ENCODE measurements around the gene BBS4.

BBS4 gene

GRCh38 chr15:72766780-72767179 is 80.8 kb downstream of the BBS4 start:
- no peak for DNase-seq

DNA sequence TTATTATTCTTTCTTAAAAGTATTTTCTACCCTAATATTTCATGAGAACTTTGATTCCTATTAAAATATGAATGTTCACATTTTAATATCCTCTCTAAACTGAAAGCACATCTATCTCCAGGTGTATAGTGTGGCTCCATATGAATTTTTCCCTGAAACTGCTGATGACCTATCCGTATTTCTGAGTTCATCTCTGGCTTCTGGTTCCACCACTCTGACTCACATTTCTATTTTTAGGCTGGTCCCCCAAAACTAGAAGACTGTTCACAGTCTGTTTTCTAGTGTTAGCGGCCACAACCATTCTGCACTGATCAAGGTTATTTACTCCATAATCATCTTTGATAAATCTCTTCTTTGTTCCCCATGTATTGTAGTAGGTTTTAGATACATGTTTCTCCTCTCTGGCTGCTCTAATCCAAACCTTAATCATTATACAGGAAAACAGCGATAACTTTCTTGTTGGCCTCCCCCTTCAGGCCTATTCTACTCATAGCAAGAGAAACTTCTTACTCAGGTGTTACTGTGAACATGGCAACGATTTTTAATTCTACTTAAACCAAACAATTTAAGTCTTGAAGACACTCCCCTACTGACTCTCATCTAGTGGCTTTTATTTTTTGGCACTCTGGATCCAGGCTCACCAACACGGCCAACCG is 84.8 kb downstream of the BBS4 start:
- no peak for DNase-seq

GRCh38 chr15:72771329-72771725 is 85.3 kb downstream of the BBS4 start:
- DNase-seq: no peak

DNA sequence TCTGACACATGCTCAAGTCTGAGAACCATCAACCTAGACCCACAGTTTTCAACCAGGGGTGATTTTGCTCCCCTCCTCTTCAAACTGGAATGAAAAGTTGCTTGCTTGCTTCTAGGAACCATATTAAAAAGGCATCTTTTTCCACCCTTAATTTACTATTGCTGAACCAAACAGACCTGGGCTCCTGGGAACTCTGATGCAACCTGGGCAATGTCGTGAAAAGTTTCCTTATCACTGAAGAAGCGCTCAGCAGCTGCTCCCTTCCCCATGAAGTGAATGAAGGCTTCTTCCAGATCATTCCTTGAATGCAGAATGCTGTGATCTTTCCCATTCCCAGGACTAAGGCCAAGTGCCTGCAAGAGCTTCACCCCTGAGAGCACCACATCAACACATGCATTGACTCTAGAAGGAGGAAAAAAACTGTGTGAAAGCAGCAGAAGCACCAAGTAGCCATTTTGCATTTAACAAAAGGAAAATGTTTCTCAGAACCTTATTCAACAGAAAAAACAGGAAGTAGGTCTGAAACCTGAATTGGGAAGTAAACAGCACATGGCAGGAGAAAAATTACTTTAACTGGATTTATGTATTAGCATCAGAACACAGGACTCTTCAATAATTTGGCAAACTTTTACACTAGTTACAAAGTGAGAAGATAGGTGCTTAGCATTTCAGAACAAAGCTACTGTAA is 88.8 kb downstream of the BBS4 start:
- no peak for DNase-seq

DNA sequence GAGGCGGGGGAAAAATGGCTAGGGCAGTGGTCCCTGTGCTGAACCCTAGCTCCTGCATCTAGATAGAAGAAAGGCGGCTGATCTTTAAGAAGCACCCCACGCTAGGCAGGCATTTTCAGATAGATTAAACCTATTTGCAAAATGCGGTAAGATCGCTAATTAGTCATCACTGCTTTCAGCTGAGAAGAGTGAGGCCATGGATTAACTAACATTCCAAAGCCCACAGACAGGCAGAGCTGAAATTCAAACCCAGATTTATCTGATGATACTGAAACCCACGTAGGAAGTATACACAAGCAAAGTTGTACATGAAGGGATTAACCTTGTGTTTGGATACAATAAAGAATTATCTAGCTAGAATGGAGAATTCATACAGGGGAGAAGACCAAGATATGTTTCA is 92.8 kb downstream of the BBS4 start:
- DNase-seq: no peak

DNA sequence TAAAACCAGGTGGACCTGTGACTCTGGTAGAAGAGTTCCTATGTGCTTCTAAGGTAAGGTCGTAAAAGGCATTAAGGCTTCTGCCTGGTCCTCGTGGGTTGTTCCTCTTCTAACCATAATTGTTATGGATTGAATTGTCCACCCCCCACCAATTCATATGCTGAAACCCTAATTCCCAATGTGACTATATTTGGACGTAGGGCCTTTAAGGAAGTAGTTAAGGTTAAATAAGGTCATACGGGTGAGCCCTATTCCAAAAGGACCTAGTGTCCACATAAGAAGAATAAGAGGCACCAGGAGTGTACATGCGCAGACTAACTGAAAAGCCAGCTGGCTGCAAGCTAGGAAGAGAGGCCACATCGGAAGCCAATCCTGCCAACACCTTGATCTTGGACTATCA is 95.6 kb downstream of the BBS4 start:
- no peak for DNase-seq

GRCh38 chr15:72782274-72783003 is 96.4 kb downstream of the BBS4 start:
- DNase-seq: no peak

- DNase-seq: no peak
Measured at GRCh38 chr15:72783004-72783639, 97.1 kb downstream of the BBS4 start.

DNA sequence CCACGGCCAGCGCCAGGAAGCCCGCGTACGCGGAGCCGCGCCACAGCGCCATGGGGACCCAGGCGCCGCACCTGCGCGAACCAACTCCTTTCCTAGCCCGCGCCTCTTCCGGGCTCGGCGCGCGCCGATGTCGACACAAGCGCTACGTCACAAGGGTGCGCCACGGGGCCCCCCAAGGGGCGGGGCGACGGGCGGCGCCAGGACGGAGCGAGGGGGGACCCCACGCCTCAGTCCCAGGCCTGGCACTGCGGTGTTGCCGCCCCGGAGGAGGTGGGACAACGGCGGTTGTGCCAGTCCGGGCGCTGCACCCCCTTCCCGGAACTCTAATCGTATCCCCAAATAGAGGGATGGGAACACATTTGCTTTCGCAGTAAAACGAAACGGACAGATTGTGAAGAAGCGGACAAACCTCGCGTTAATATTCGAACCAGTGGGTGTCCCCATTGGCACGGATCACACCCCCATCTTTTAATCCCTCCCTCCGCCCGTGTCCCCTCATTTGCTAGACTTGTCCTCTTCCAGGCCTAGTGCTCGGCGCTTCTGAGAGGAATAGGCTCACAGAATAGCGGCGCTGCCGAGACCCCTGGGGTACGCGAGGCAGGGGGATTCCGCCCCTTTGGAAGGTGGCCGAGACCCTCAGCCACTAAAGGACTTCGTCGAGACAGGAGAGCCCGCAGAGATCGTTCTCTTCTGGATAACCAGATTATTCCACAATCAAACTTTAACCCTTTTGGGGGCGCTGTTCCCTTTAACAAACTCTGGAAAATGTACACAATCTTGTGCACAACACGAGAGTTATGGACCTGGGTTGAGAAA is 97.8 kb downstream of the BBS4 start, which contains the start of gene ADPGK:
Gene ADPGK, minus strand, starts transcription at position 119 of the 816 bp plus-strand sequence. Its CDS starts 67 bp downstream, at position 52.
- peak; percentile 83 to 94 for DNase-seq

DNA sequence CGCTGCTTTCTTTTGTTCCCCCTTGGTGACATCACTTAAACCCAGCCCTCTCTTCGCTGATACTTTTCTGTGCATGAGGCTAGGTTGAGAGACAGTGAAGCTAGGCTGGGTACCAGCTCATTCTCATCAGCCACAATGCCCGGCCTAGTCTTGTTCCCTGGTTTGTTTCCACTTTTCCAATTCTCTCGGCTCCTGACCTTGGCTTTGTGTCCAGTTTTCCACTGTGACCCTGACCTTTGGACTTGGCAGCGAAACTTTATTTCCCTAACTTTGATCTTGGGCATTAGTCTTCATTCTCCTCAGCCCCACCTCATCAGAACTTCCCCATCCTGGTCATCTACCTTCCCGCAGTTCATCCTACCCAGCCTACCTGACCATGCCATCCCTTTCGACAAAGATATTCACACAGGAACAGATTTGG is 98.5 kb downstream of the BBS4 start:
- DNase-seq: no peak

GRCh38 chr15:72785432-72785831 is 99.4 kb downstream of the BBS4 start:
- DNase-seq: no peak

- no peak for DNase-seq
Measured at GRCh38 chr15:72785841-72786240, 99.8 kb downstream of the BBS4 start.

- no peak for DNase-seq
Measured at GRCh38 chr15:72786242-72786641, 100.2 kb downstream of the BBS4 start.

GRCh38 chr15:72786676-72787345 is 100.8 kb downstream of the BBS4 start:
- DNase-seq: no peak

DNA sequence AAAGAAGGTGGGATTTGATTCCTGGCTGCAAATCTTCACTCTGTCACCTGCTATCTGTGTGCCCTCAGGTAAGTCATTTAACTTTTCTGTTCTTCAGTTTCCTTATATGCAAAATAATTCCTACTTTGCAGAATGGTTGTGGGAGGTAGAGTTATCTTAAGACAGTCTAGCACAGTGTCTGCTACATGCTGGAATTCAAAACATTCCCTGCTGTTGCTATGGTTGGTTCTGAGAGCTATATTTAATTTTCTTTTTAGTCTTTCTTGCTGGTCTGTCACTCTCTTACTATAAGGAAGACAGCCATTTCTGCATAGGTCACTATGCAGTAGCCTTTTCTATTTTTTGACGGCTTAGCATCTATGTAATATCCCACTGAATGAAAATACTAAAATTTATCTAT is 101.5 kb downstream of the BBS4 start:
- DNase-seq: no peak

All from NCI-H446 (cell line).